ENCODE results near the gene ZNF14. TPM values are rescaled to one million over a fixed set of nuclear protein-coding genes. Genes with fewer than 3 reads are reported as not detected.

ZNF14 gene
- total and polyA plus RNA-seq, 10 of the 15 experiments (the other 5 are each of a cell fraction or from before 2014, with no cell fraction given): 2.5 to 7.2 (median 4.6) TPM

- TF ChIP-seq CHD1 (IDR thresholded peaks at IDR 0.05; ENCODE audit: low read depth, low read length) (no peak), BACH1 (IDR thresholded peaks at IDR 0.05; ENCODE audit: borderline replicate concordance) (no peak), CEBPB (IDR thresholded peaks at IDR 0.05; ENCODE audit: borderline replicate concordance in 1 of 2, low read depth in 2 of 2, low read length in 2 of 2) (no peak)
Measured at GRCh38 chr19:19743176-19743575, 10.3 kb upstream of the ZNF14 start (continued).

- CTCF ChIA-PET: no interaction called here
- intact Hi-C loops (cut with micrococcal nuclease; ENCODE audit: unreplicated experiment): no loop called here
Measured at GRCh38 chr19:19742773-19743172, 9.9 kb upstream of the ZNF14 start.

More at GRCh38 chr19:19742773-19743172, 9.9 kb upstream of the ZNF14 start:
- BruUV-seq (replicated peaks): no TSS peak
- no peaks in the 10 kb centered on the region for H3K4me1 ChIP-seq (ENCODE audit: control insufficient read depth, insufficient read depth, low read length)
- RAD21 ChIA-PET (ENCODE audit: unreplicated experiment): no interaction called here
- H4K20me1 ChIP-seq (ENCODE audit: control insufficient read depth, insufficient read depth): no peaks in the 10 kb centered on the region
- no peak overlapping the region for H3K4me2 ChIP-seq (ENCODE audit: control insufficient read depth, insufficient read depth)
- no peaks in the 10 kb centered on the region for H3K27me3 ChIP-seq (replicated peaks in 1 of 2; ENCODE audit: control insufficient read depth in 2 of 2, insufficient read depth in 2 of 2, low read length in 1 of 2)
- no peak overlapping the region for H2AFZ ChIP-seq (ENCODE audit: control insufficient read depth, low read depth, low read length)
- no peaks in the 10 kb centered on the region; the same call in 2 of the 3 replicates for H3K9me3 ChIP-seq (replicated peaks; ENCODE audit: control insufficient read depth, insufficient read depth, low read length)
- H3K36me3 ChIP-seq (ENCODE audit: control insufficient read depth in 2 of 2, insufficient read depth in 2 of 2, low read length in 1 of 2): no peaks in the 10 kb centered on the region
- no peak overlapping the region for H3K27ac ChIP-seq (ENCODE audit: control insufficient read depth, insufficient read depth)
- H3K79me2 ChIP-seq (ENCODE audit: control insufficient read depth, insufficient read depth, low read length): no peaks in the 10 kb centered on the region
- in situ Hi-C loops (cut with MboI): no loop called here
- no peak for TF ChIP-seq BACH1 (IDR thresholded peaks at IDR 0.05; ENCODE audit: borderline replicate concordance)
- no peak for TF ChIP-seq MTA2 (IDR thresholded peaks at IDR 0.05; ENCODE audit: low read depth)
- TF ChIP-seq RB1 (IDR thresholded peaks at IDR 0.05; ENCODE audit: borderline replicate concordance): no peak
- no peak for TF ChIP-seq CEBPB (IDR thresholded peaks at IDR 0.05; ENCODE audit: borderline replicate concordance in 1 of 2, low read depth in 2 of 2, low read length in 2 of 2)
- TF ChIP-seq RAD51 (IDR thresholded peaks at IDR 0.05): no peak
- TF ChIP-seq HDAC6 (IDR thresholded peaks at IDR 0.05; ENCODE audit: unreplicated experiment): no peak
- TF ChIP-seq FOXM1 (IDR thresholded peaks at IDR 0.05; ENCODE audit: low read depth, low read length): no peak
- TF ChIP-seq ZNF687 (IDR thresholded peaks at IDR 0.05): no peak
- TF ChIP-seq RELA (IDR thresholded peaks at IDR 0.05; ENCODE audit: borderline replicate concordance, partially characterized antibody): no peak
- TF ChIP-seq SREBF1 (IDR thresholded peaks at IDR 0.05; ENCODE audit: low read length): no peak
- no peak for TF ChIP-seq TAF1 (IDR thresholded peaks at IDR 0.05; ENCODE audit: borderline replicate concordance, low read depth, low read length)
- no peak for TF ChIP-seq POLR2AphosphoS2 (IDR thresholded peaks at IDR 0.05; ENCODE audit: low read depth, low read length)
- no peak for TF ChIP-seq PAX8 (IDR thresholded peaks at IDR 0.05)
- TF ChIP-seq TCF3 (IDR thresholded peaks at IDR 0.05; ENCODE audit: borderline replicate concordance, insufficient read depth, low read depth, low read length): no peak
- TF ChIP-seq SPI1 (IDR thresholded peaks at IDR 0.05; ENCODE audit: borderline replicate concordance, insufficient read depth, low read depth, low read length): no peak
- ATAC-seq (no peak), DNase-seq (ENCODE audit: low read depth, low spot score) (no peak), FAIRE-seq (no peak)
- WGBS (ENCODE audit: insufficient coverage, insufficient replicate concordance, low lambda C conversion rate, missing lambda C conversion rate): 56% methylated on average over 9 of the region's 9 CpGs
- no peak overlapping the region for H3K9ac ChIP-seq (ENCODE audit: control insufficient read depth, insufficient read depth, low read length)
- POLR2A ChIA-PET: no interaction called here
- H3K4me3 ChIP-seq: no peak overlapping the region
- SMC1A ChIA-PET (ENCODE audit: uncharacterized antibody, unreplicated experiment): no interaction called here

Data from GM12878 (cell line).